GM23338 (cell line): ENCODE results near the gene ADSL.

Source experiments
- CREB1 ChIP-seq: fragments of 250-450 bp; sonication (Bioruptor Pico); IDR thresholded peaks from 2 replicates; pipeline ENCODE4 v1.5.0; 2020; ENCODE audit warnings: low read depth, mild to moderate bottlenecking, moderate library complexity
- CTCF ChIP-seq, 2 experiments: fragments of 200-600 bp in 1 of 2; sonication (generic) in 1 of 2; conservative IDR thresholded peaks; 2 replicates each; pipeline versions ENCODE4 v1.5.1 to v1.6.1; 2016 to 2017; ENCODE audit warnings: antibody characterized with exemption in 2 of 2, low read depth in 2 of 2, mild to moderate bottlenecking in 2 of 2, moderate library complexity in 1 of 2
- EZH2 ChIP-seq: fragments of 200-600 bp; sonication (generic); IDR thresholded peaks from one replicate; pipeline ENCODE4 v1.8.0; 2017; ENCODE audit warnings: antibody characterized with exemption, mild to moderate bottlenecking, low read depth; ENCODE audit not compliant: unreplicated experiment
- EZH2phosphoT487 ChIP-seq: fragments of 200-600 bp; sonication (generic); IDR thresholded peaks from one replicate; pipeline ENCODE4 v1.8.1; 2018; ENCODE audit warnings: antibody characterized with exemption; ENCODE audit not compliant: unreplicated experiment
- JUNB ChIP-seq: IDR thresholded peaks from one replicate; pipeline ENCODE4 v1.6.1; 2016; ENCODE audit warnings: antibody characterized with exemption; ENCODE audit not compliant: unreplicated experiment
- POLR2AphosphoS5 ChIP-seq: IDR thresholded peaks from 2 replicates; pipeline ENCODE4 v1.6.1; 2016; ENCODE audit warnings: antibody characterized with exemption, low read depth
- REST ChIP-seq: IDR thresholded peaks from one replicate; pipeline ENCODE4 v1.6.1; 2018; ENCODE audit warnings: antibody characterized with exemption; ENCODE audit not compliant: unreplicated experiment
- ZNF114 ChIP-seq: fragments of 250-450 bp; sonication (Bioruptor Pico); IDR thresholded peaks from 2 replicates; pipeline ENCODE4 v1.5.0; 2020; ENCODE audit warnings: mild to moderate bottlenecking, moderate library complexity

GRCh38 chr22:40325315-40325714, 21.0 kb upstream of the ADSL start:
- TF ChIP-seq REST (no peak), POLR2AphosphoS5 (no peak), CTCF (conservative IDR thresholded peaks at IDR 0.05; ENCODE audit: low read depth in 2 of 2) (no peak), EZH2 (no peak), JUNB (no peak), EZH2phosphoT487 (no peak), CREB1 (no peak), ZNF114 (CRISPR knock-in tag) (no peak)
